GM21737 (cell line): ENCODE data around the gene ERI2.
"Not testable (repeated sequence)": the region's sequence is repeated elsewhere in the genome, so short reads cannot be mapped to it uniquely, and the experiment has no call there.

Experiments used
- ATAC-seq: cut with Tn5 transposase; IDR thresholded peaks from one replicate; pipeline ENCODE4 v1.9.1; 2021; ENCODE audit warnings: mild to moderate bottlenecking, moderate library complexity; ENCODE audit not compliant: unreplicated experiment

Gene ERI2

GRCh38 chr16:20821682-20822081 is 15.4 kb upstream of the ERI2 start:
- ATAC-seq = no peak

GRCh38 chr16:20818929-20819585 is 12.8 kb upstream of the ERI2 start:
- ATAC-seq = no peak

- no peak for ATAC-seq
Observed at GRCh38 chr16:20814784-20815183, 8.5 kb upstream of the ERI2 start.

GRCh38 chr16:20812510-20812909 is 6.2 kb upstream of the ERI2 start:
- no peak for ATAC-seq

- no peak for ATAC-seq
Observed at GRCh38 chr16:20811889-20812439, 5.7 kb upstream of the ERI2 start.

GRCh38 chr16:20807862-20808261 is 1.6 kb upstream of the ERI2 start:
- no peak for ATAC-seq

GRCh38 chr16:20805684-20806167 is 546 bp downstream of the ERI2 start:
- not testable (repeated sequence) for ATAC-seq

- no peak for ATAC-seq
Observed at GRCh38 chr16:20803561-20804214, 2.6 kb downstream of the ERI2 start.

- no peak for ATAC-seq
Observed at GRCh38 chr16:20803192-20803560, 3.1 kb downstream of the ERI2 start.

- ATAC-seq = no peak
Observed at GRCh38 chr16:20801278-20801677, 5.0 kb downstream of the ERI2 start.

GRCh38 chr16:20799599-20799998 is 6.7 kb downstream of the ERI2 start:
- ATAC-seq = no peak

GRCh38 chr16:20798364-20798763 is 7.9 kb downstream of the ERI2 start:
- ATAC-seq = no peak

- ATAC-seq = no peak
Observed at GRCh38 chr16:20791923-20792612, 14.2 kb downstream of the ERI2 start.

GRCh38 chr16:20789130-20789529 is 17.1 kb downstream of the ERI2 start:
- ATAC-seq = no peak

- no peak for ATAC-seq
Observed at GRCh38 chr16:20784204-20784603, 22.1 kb downstream of the ERI2 start.

GRCh38 chr16:20782470-20782869 is 23.8 kb downstream of the ERI2 start:
- ATAC-seq = no peak

GRCh38 chr16:20781697-20782096 is 24.6 kb downstream of the ERI2 start:
- no peak for ATAC-seq

- ATAC-seq = no peak
Observed at GRCh38 chr16:20774703-20775362, 31.4 kb downstream of the ERI2 start.

- no peak for ATAC-seq
Observed at GRCh38 chr16:20773679-20774078, 32.6 kb downstream of the ERI2 start.

- ATAC-seq = no peak
Observed at GRCh38 chr16:20768818-20769217, 37.5 kb downstream of the ERI2 start.

- ATAC-seq = no peak
Observed at GRCh38 chr16:20768121-20768520, 38.2 kb downstream of the ERI2 start.
